Activated CD4-positive, alpha-beta memory T cell treated with anti-CD3 and anti-CD28 coated beads for 36 hours (primary cell): ENCODE data around the gene PTN. TPM values are rescaled to one million over a fixed set of nuclear protein-coding genes. Genes with fewer than 3 reads are reported as not detected.
"Not testable (repeated sequence)": the region's sequence is repeated elsewhere in the genome, so short reads cannot be mapped to it uniquely, and the experiment has no call there.

ENCODE experiments used
- CTCF ChIA-PET: fragments of 350-600 bp; sonication (Branson Sonifier 250); formaldehyde crosslinking; loops from one replicate; lab custom pipeline; 2021; ENCODE audit warnings: antibody characterized with exemption, inconsistent platforms; lab: Charles Lee
- POLR2A ChIA-PET: fragments of 350-600 bp; sonication (Branson Sonifier 250); formaldehyde crosslinking; loops from one replicate; lab custom pipeline; 2021; ENCODE audit warnings: antibody characterized with exemption; lab: Charles Lee
- DNase-seq: peaks from one replicate; pipeline ENCODE4 v3.0.0-alpha.2; 2020
- H3K27ac Mint-ChIP-seq: one replicate; pipeline ENCODE4 v1.8.0; 2021; ENCODE audit warnings: mixed read lengths
- H3K27me3 Mint-ChIP-seq: one replicate; pipeline ENCODE4 v1.8.0; 2021; ENCODE audit warnings: mixed read lengths
- H3K36me3 Mint-ChIP-seq: one replicate; pipeline ENCODE4 v1.8.0; 2021; ENCODE audit warnings: mixed read lengths
- H3K4me1 Mint-ChIP-seq: one replicate; pipeline ENCODE4 v1.8.0; 2021; ENCODE audit warnings: low read depth, mixed read lengths
- H3K4me3 Mint-ChIP-seq: one replicate; pipeline ENCODE4 v1.8.0; 2021; ENCODE audit warnings: mild to moderate bottlenecking, mixed read lengths
- H3K9me3 Mint-ChIP-seq: one replicate; pipeline ENCODE4 v1.8.0; 2021; ENCODE audit warnings: mixed read lengths
- intact Hi-C: fragments of 100-400 bp; cut with micrococcal nuclease; formaldehyde crosslinking; loops from one replicate; pipeline ENCODE4 v1.15.1; 2023
- total RNA-seq, 2 experiments: library from RNA; stranded (reverse); gene quantifications; one replicate each; pipeline ENCODE4 v1.2.3, GENCODE V29; 2021

PTN gene
- total RNA-seq, 2 experiments from 2014 or later, result not detected

DNA sequence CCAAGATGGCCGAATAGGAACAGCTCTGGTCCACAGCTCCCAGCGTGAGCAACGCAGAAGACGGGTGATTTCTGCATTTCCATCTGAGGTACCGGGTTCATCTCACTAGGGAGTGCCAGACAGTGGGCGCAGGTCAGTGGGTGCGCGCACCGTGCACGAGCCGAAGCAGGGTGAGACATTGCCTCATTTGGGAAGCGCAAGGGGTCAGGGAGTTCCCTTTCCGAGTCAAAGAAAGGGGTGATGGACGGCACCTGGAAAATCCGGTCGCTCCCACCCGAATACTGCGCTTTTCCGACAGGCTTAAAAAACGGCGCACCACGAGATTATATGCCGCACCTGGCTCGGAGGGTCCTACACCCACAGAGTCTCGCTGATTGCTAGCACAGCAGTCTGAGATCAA is 161.9 kb downstream of the PTN start:
- DNase-seq, H3K9me3 Mint-ChIP-seq, H3K36me3 Mint-ChIP-seq, H3K4me3 Mint-ChIP-seq, H3K27me3 Mint-ChIP-seq, H3K27ac Mint-ChIP-seq, intact Hi-C loops, POLR2A ChIA-PET, H3K4me1 Mint-ChIP-seq, CTCF ChIA-PET: not testable (repeated sequence)
